Superior temporal gyrus (tissue), 1 donor: ENCODE measurements around the gene USP14.
A peak's percentile ranks its signal among the peaks of the same experiment; 100 is the strongest.

ENCODE experiments used
- DNase-seq: peaks from one replicate; pipeline ENCODE4 v3.0.0-alpha.2; 2016; ENCODE audit errors: extremely low spot score

The USP14 gene

DNA sequence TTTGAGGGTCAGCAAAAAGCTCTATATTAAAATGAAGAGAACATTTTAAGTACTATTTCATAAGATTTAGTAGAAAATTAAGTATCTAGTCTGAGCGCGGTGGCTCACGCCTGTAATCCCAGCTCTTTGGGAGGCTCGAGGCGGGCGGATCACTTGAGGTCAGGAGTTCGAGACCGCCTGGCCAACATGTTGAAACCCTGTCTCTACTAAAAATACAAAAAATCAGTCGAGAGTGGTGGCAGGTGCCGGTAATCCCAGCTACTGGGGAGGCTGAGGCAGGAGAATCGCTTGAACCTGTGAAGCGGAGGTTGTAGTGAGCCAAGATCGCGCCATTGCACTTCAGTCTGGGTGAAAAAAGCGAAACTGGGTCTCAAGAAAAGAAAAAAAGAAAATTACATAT is 1.6 kb downstream of the USP14 start:
- no peak for DNase-seq

DNA sequence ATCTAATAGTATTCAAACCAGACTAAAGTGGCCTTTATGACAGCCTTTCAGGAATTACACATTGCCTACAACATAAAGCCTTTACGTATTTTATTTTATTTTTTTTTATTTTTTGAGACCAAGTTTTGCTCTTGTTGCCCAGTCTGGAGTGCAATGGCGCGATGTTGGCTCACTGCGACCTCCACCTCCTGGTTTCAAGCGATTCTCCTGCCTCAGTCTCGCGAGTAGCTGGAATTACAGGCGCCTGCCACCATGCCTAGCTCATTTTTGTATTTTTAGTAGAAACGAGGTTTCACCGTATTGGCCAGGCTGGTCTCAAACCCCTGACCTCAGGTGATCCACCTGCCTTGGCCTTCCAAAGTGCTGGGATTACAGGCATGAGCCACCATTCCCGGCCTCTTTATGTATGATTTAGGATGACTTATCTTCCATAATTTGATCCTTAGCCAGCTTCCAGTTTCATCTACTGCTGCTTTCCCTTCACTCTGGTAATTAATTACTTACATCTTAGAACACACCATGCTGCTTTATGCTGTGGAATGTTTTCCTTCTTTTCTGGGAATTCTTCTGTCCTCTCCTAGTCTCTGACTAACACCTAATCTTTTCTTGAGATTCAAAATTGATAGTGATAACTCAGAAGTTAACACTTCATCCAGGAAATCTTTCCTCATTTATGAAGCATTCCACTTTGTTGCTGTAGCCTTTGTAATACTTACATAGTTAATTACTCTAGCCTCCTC is 2.6 kb downstream of the USP14 start:
- DNase-seq: no peak

DNA sequence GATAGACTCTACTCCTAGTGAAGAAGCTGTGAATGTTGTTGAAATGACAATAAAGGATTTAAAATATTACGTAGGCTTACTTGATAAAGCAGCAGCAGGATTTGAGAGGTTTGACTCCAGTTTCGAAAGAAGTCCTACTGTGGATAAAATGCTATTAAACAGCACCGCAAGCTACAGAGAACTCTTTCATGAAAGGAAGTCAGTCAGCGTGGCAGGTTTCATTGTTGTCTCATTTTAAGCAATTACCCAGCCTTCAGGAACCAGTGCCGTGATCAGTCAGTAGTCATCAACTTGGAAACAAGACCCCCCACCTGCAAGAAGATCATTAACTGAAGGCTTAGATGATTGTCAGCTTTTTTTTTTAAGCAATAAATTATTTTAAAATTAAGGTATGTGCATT is 14.0 kb downstream of the USP14 start:
- DNase-seq: no peak

DNA sequence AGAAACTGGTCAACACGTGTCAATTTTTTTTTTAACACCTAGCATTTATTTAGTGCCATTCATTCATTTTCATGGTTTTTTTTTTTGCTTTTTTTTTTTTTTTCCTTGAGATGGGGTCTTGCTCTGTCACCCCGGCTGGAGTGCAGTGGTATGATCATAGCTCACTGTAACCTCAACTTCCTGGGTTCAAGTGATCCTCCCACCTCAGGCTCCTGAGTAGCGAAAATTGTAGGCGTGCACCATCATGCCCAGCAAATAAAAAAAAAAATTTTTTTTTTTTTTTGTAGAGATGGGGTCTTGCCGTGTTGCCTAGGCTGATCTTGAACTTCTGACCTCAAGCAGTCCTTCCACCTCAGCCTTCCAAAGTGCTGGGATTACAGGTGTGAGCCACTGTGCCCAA is 21.1 kb downstream of the USP14 start:
- DNase-seq: no peak

DNA sequence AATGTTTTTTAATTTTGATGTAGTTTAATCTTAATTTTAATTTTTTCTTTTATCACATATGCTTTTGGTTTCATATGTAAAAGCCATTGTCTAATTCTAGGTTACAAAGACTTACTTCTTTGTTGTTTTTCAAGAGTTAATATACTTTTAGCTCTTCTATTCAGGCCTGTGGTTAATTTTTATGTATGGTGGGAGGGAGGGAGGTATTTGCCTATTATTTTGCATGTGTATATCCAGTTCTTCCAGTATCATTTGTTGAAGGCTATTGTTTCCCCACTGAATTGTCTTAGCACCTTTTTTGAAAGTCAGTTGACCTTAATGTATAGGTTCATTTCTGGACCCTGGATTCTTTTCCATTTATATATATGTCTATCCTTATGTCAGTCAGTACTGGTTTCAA is 23.4 kb downstream of the USP14 start:
- no peak for DNase-seq

DNA sequence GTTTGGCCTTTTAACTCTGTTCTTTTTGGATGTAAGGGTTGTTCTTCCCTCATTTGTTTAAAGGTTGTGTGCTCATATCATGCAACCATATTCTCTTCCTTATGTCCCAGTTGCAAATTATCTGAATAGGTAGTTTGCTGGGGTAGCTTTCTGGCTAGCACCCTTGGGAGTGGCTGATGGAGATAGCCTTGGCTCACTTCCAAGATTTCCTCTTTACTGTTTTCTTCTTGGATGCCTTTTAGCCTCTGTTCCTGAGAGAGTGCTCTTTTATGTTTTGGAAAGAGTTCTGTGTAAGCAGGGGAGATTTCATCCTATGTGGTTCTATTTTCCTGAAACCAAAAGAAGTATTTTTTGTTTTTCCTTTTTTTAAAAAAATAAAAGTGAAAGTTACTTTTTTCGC is 25.4 kb downstream of the USP14 start:
- no peak for DNase-seq

DNA sequence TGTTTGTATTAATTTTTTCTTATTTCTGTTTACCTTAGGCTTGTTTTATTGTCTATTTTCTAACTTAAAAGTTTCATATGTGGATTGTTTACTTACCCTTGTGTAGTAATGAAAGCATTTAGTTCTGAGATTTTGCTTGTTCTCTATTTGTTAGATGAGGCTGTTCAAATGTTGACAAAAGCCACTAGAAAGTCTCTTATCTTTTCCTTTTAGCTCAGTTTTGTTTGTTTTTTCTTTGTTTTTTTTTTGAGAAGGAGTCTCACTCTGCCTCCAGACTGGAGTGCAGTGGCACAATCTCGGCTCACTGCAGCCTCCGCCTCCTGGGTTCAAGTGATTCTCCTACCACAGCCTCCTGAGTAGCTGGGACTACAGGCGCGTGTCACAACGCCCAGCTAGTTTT is 30.9 kb downstream of the USP14 start:
- DNase-seq: no peak

DNA sequence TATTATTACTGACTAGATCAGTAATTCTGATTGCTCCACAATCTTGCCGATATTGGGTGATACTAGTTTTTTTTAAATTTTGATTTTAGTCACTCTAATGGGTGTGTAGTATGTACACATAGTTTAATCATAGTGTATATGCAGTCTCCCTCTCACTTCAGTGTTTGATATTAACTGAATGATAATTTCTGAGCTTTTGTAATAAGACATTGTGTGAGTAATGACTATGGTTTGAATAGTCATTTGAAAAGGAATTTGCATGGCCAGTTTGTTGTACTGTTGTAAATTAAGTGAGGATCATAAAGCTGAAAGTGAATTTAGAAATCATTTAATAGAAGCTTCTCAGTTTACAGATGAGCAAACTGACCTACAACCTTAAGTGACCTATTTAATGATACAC is 33.4 kb downstream of the USP14 start:
- no peak for DNase-seq

DNA sequence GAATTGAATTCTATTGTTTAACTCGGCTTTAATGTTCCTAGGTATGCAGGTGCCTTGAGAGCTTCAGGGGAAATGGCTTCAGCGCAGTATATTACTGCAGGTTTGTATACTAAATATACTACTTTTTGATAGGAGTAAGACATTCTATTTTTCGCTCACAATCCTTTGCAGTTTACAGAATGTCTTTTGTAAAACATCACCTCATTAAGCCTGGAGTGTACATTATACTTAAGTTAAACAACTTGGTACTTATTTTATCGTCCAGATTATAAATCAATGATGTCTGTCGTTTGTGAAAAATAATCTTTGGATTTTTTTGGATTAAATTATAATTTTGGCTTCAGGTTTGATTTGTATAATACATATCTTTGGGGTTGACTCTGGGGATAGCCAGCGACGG is 34.4 kb downstream of the USP14 start:
- DNase-seq: no peak

DNA sequence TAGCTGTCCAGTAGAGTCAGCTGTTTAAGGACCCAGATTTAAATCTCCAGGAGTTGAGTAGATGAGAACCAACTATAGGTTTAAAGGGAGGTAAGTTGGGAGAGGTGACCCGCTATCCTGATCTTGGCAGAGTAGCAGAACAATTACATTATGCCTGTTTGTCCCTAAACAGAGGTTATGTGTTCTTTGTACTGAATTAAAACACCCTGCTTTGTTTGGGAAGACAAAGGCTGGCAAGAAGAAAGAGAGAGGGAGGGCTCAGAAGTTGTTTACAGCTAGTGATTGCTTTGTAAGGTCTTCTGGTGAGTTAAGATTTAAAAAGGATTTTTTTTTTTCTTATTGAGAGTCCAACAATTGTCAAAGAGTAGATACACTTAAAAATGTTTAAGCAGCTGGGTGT is 37.3 kb downstream of the USP14 start:
- peak; percentile 46 for DNase-seq

DNA sequence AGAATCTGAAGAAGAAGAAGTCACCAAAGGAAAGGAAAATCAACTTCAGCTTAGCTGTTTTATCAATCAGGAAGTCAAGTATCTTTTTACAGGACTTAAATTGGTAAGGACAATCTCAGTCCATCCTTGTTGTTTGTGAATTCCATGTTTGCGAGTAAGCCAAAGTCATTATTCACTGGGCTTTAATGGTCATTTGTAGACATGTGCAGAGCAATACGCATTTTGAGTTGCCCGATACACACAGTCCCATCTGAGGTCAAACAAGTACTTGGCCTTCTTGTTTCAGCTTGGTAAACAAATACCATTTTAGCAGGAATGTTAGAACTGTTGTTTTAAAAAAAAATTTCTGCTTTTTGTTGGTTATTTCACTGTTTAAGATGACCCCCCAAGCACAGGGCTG is 40.9 kb downstream of the USP14 start:
- no peak for DNase-seq

DNA sequence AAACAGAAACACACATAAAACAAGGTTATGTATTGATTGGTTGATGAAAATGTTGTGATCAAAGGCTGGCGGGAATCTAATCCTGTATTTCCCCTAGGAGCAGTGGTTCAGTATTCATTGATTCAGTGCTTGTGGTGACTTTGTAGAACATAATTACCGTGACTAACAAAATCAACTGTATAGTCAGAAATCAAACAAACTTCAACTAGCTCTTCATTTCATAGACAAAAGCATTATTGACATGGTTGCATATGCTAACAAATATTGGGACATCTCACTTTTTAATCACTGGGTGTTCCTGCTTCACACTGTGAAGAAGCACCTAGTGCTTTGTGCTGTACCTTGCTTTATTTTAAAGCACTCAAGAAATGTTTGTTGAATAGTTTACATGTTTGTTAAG is 41.4 kb downstream of the USP14 start:
- DNase-seq: no peak

DNA sequence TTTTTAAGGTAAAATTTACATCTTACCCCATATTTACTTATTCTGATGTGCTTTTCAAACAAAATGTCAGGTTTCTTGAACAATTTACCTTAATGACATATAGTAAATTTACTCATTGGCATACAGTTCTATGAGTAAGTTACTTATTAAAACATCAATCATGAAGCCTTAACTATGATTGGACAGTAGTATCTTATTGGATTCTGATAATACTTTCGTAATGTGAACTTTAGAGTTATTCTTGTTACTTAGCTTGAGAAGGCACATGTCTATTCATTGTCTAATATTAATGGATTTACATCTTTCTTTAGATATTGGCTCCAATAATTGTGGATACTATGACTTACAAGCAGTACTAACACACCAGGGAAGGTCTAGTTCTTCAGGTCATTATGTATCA is 51.7 kb downstream of the USP14 start:
- no peak for DNase-seq

DNA sequence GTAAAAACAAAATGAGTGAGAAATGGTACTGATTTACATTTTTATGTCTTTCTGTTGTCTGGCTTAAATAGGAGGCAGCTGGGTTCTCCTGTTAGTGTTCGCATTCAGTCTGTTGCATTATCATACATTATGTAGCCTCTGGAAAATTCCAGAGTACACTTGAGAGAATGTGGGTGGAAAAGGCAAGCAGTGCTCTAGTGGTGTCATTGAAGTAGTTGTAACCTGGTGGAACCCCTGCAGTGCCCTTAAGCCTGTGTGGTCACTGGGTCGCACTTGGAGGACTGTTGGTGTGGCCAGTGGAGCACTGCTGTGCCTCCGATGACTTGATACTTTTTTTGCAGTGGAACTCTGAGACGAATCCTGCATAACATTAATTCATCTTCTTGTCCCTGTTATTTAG is 52.4 kb downstream of the USP14 start:
- DNase-seq: no peak

DNA sequence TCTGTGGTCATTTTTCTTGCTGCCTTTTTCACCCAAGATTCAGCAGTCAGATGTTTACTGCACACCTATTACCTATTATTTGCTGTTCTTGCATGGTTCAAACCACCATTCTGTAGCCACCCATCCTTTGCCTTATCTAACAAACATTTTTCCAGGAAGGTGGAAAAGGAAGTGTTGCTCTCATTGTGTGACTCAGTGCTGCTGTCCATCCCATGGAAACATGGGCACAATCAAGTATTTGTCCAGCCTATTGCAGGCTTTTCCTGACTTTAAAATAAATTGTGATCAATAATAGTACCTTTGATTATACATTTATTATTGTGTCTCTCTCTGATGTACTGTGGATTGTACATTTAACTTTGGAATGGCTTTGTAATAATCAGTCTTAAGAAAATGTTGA is 53.2 kb downstream of the USP14 start:
- DNase-seq: no peak

DNA sequence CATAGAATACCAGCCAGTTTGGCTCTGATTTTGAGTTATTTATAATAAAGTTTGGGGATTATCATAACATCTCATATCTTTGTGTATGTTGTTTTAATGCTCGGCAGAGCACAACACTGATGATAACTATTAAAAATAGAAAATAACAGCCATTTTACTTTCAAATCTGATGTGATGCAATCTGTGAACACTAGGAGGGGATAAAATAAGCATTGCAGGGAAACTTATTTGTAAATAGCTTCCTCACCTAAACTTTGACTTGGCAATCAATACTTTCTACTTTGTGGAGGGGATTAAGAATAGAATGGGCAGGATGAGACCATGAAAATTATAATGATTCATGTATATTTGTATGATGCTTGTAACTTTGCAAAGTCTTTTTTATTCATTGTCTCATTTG is 54.4 kb downstream of the USP14 start:
- DNase-seq: no peak

DNA sequence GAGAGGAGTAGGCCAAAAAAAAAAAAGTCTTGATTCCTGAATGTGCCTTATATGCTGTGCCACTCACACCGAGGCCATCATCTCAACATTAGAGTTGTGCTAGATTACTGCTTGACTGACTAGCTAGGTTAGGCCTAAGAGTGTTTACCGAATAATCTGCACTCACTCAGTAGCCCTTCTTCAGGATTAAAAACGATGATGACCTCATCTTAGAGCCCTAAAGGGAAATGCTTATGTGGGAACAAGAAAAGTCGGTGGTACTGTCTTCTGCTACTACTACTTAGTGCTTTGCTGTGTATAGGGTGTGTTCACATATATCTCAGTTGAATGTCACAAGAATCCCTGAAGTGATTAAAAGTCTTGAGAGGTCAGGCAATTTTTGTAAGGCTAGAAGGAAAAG is 55.1 kb downstream of the USP14 start:
- no peak for DNase-seq

DNA sequence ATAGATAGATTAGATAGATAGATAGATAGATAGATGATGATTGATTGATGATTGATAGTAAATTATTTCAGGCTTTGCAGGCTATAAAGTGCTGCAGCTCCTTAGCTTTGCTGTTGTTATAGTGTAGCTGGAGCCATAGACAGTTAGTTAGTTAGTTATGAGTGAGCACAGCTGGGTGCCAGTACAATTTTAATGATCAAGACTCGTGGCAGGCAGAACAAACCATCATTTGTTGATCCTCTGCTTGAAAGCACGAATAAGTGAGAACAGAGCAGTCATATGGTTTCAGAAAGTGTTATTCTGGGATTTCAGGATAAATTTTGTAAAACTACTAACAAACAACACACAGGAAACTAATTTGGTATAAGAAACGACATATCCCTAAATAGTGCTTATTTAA is 55.6 kb downstream of the USP14 start:
- DNase-seq: peak; percentile 68

DNA sequence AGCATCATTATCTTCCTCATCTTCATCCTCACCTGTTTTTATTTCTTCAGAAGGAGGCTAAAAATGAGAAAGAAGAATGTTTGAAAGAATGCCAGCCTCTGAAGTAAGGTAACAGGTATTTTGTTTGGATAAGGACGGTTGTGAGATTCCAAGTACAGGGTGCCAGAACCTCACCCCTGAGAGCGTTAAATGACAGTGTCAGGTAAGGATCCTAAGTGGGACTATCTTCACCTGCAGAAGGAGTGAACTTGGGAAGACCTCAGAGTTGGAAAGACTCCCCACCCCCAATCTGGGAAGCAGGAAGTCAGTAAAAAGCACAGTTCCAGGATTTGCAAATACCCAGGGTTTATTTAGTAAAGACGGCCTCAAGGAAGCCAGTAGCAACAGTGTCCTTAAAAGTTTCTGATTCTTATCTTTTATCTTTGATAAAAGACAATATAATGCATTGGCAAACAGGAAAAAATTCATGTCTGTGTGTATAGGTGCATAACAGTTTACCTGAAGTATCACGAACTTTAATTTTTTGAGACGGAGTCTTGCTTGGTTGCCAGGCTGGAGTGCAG is 57.2 kb downstream of the USP14 start:
- DNase-seq: no peak

DNA sequence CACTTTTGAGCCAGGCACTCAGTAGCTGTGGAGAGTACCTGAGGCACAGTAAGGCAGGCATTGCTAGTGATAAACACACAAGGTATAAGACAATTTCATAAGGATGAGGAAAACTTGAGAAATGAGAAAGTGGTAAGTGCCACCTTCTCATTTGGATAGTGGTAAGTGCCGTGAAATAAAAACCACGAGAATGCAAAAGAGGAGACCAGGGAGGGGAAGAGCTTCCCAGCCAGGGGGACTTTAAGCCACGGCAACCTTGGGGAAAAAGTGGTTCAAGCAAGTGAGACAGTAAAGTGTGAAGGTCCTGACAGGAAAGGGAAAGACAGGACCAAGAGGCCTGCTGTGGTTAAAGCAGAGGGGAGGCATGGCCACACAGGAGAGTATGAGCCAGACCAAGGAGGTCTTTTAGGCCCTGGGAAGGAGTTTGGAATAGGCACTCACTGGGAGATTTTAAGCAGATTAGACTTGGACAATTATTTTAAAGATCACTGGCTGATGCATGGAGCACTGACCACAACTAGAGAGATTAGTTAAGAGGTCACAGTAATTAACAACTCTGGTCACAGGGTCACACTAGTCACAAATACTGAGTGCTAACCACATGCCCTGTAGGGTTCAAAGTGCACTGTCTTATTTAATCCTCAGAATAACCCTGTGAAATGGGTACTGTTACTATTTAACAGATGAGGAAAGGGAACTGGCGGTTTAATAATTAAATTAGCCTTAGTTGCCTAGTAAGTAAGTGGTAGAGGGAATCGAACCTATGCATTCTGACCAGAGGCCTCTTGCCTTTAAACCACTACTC is 59.4 kb downstream of the USP14 start:
- DNase-seq: no peak

DNA sequence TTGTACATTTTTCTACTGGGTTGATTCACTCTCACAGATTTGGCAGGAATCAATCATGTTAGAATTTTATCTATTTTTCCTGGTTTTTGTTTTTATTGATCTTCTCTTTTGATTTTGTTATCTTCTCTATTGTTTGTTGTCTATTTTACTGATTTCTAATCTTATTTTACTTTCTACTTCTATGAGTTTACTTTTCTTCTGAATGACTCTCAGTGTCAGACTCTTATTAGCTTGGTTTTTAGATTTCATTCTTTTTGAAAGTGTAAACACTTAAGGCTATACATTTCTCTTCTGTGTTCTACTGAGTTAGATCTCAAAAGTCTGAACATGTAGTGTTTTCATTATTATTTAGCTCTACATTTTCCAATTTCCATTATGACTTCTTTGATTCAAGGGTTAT is 62.4 kb downstream of the USP14 start:
- no peak for DNase-seq

DNA sequence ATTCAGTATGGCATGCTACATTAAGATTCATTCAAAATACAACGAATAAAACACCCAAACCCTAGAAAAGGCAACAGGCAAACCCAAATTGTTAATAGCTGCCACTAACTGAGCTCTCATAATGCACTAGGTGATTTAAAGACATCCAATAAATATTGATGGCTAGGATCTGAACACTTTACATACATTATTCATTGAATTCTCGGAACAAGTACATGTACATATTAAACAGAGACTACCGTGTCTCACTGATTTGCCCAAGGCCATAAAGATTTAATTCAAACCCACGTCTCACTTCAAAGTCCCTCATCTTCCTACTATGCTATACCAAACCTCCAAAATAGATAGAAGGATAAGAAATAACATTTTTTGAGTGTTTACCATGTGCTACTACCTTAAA is 67.4 kb downstream of the USP14 start:
- no peak for DNase-seq

DNA sequence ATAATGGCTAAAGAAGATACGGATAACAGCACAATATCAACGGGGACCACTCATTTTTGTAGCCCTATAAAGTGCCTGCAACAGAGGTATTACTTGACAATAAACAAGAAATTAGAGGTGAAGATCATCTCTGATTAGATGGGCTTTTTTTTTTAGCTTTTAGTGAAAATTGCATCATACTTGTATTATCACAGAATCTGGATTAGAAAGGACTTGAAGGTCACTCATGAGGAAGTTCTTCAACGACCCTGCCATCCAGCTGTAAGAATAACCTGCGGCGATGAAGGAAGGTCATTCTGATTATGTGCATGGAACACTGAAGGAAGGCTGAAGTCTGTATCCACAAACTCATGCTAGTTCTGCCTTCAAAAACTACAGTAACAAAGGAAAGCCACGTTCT is 69.0 kb downstream of the USP14 start:
- DNase-seq: no peak
